H9 (cell line): ENCODE results near the gene NHLH1. TPM values are rescaled to one million over a fixed set of nuclear protein-coding genes. Genes with fewer than 3 reads are reported as not detected.

Source experiments
- DNase-seq: peaks from one replicate; pipeline ENCODE4 v3.0.0-alpha.2; 2017
- H2AFZ ChIP-seq: one replicate; pipeline ENCODE4 v1.6.1; 2013; ENCODE audit warnings: mild to moderate bottlenecking, low read length, control low read depth, moderate library complexity
- H2AK5ac ChIP-seq: 2 replicates; pipeline ENCODE4 v1.6.1; 2013; ENCODE audit warnings: low read length, control low read depth, mixed read lengths; ENCODE audit not compliant: insufficient read length
- H2BK120ac ChIP-seq: one replicate; pipeline ENCODE4 v1.6.1; 2013; ENCODE audit warnings: low read depth, mild to moderate bottlenecking, low read length, control low read depth, inconsistent platforms; ENCODE audit not compliant: poor library complexity, severe bottlenecking
- H2BK12ac ChIP-seq: 2 replicates; pipeline ENCODE4 v1.6.1; 2013; ENCODE audit warnings: low read length, control low read depth, mixed read lengths, low read depth; ENCODE audit not compliant: insufficient read length
- H2BK15ac ChIP-seq: 2 replicates; pipeline ENCODE4 v1.6.1; 2013; ENCODE audit warnings: low read depth, low read length, control low read depth
- H2BK20ac ChIP-seq: one replicate; pipeline ENCODE4 v1.6.1; 2013; ENCODE audit warnings: low read depth, mild to moderate bottlenecking, low read length, control low read depth, inconsistent platforms; ENCODE audit not compliant: poor library complexity, severe bottlenecking
- H2BK5ac ChIP-seq: 2 replicates; pipeline ENCODE4 v1.6.1; 2013; ENCODE audit warnings: low read length, control low read depth, mixed read lengths; ENCODE audit not compliant: insufficient read length
- H3K14ac ChIP-seq: 2 replicates; pipeline ENCODE4 v1.6.1; 2013; ENCODE audit warnings: low read length, control low read depth; ENCODE audit not compliant: insufficient read depth
- H3K18ac ChIP-seq: 2 replicates; pipeline ENCODE4 v1.6.1; 2013; ENCODE audit warnings: low read depth, mild to moderate bottlenecking, mixed read lengths, low read length, control low read depth; ENCODE audit not compliant: insufficient read length
- H3K23ac ChIP-seq: 2 replicates; pipeline ENCODE4 v1.6.1; 2013; ENCODE audit warnings: low read length, control low read depth, mixed read lengths, low read depth; ENCODE audit not compliant: insufficient read length
- H3K23me2 ChIP-seq: 2 replicates; pipeline ENCODE4 v1.6.1; 2013; ENCODE audit warnings: low read depth, mild to moderate bottlenecking, mixed read lengths, low read length, control low read depth; ENCODE audit not compliant: insufficient read length, poor library complexity, severe bottlenecking
- H3K27ac ChIP-seq: 2 replicates; pipeline ENCODE4 v1.5.1; 2013; ENCODE audit warnings: low read length, control low read depth, mixed read lengths, low read depth; ENCODE audit not compliant: insufficient read length
- H3K27me3 ChIP-seq: 2 replicates; pipeline ENCODE4 v1.6.1; 2013; ENCODE audit warnings: low read length, control low read depth, inconsistent platforms; ENCODE audit not compliant: insufficient read depth
- H3K4ac ChIP-seq: 2 replicates; pipeline ENCODE4 v1.6.1; 2013; ENCODE audit warnings: low read depth, mild to moderate bottlenecking, control low read depth, inconsistent platforms, low read length, moderate library complexity
- H3K4me1 ChIP-seq: 2 replicates; pipeline ENCODE4 v1.6.1; 2013; ENCODE audit warnings: low read length, control low read depth, inconsistent platforms; ENCODE audit not compliant: insufficient read depth
- H3K4me2 ChIP-seq: 2 replicates; pipeline ENCODE4 v1.6.1; 2013; ENCODE audit warnings: low read length, control low read depth, mixed read lengths; ENCODE audit not compliant: insufficient read length, insufficient read depth
- H3K56ac ChIP-seq: 2 replicates; pipeline ENCODE4 v1.6.1; 2013; ENCODE audit warnings: low read depth, mild to moderate bottlenecking, mixed read lengths, low read length, control low read depth; ENCODE audit not compliant: insufficient read length
- H3K79me1 ChIP-seq: 2 replicates; pipeline ENCODE4 v1.6.1; 2013; ENCODE audit warnings: low read depth, mild to moderate bottlenecking, moderate library complexity, low read length, control low read depth, inconsistent platforms; ENCODE audit not compliant: insufficient read depth, poor library complexity, severe bottlenecking
- H3K79me2 ChIP-seq: 2 replicates; pipeline ENCODE4 v1.6.1; 2013; ENCODE audit warnings: low read length, control low read depth, inconsistent platforms; ENCODE audit not compliant: insufficient read depth
- H3K9ac ChIP-seq: 2 replicates; pipeline ENCODE4 v1.6.1; 2013; ENCODE audit warnings: low read length, control low read depth, mixed read lengths; ENCODE audit not compliant: insufficient read length; ENCODE audit errors: extremely low read depth
- H3K9me3 ChIP-seq: one replicate; pipeline ENCODE4 v1.6.1; 2013; ENCODE audit warnings: low read depth, low read length, inconsistent platforms; ENCODE audit not compliant: control insufficient read depth
- H3T11ph ChIP-seq: one replicate; pipeline ENCODE4 v1.6.1; 2013; ENCODE audit warnings: mild to moderate bottlenecking, low read length, control low read depth, inconsistent platforms
- H4K20me1 ChIP-seq: one replicate; pipeline ENCODE4 v1.6.1; 2013; ENCODE audit not compliant: control insufficient read depth, insufficient read length, insufficient read depth
- H4K5ac ChIP-seq: 2 replicates; pipeline ENCODE4 v1.6.1; 2013; ENCODE audit warnings: low read depth, mild to moderate bottlenecking, mixed read lengths, low read length, control low read depth; ENCODE audit not compliant: insufficient read length
- H4K8ac ChIP-seq: replicated peaks from 2 replicates; pipeline ENCODE4 v1.6.1; 2013; ENCODE audit warnings: low read length, control low read depth, mixed read lengths, low read depth; ENCODE audit not compliant: insufficient read length
- H4K91ac ChIP-seq: 2 replicates; pipeline ENCODE4 v1.6.1; 2013; ENCODE audit warnings: low read depth, mild to moderate bottlenecking, moderate library complexity, mixed read lengths, low read length, control low read depth; ENCODE audit not compliant: insufficient read length
- H3K27ac Mint-ChIP-seq, 3 experiments: 2 replicates in 2 of 3; 3 replicates in 1 of 3; pipeline ENCODE4 v1.8.0; 2020 to 2021; ENCODE audit warnings: mixed read lengths in 3 of 3, mild to moderate bottlenecking in 1 of 3, moderate library complexity in 1 of 3
- H3K27me3 Mint-ChIP-seq: 2 replicates; pipeline ENCODE4 v1.8.0; 2021; ENCODE audit warnings: low read depth, mild to moderate bottlenecking, moderate library complexity, mixed read lengths
- H3K36me3 Mint-ChIP-seq, 3 experiments: 2 replicates in 2 of 3; 3 replicates in 1 of 3; pipeline ENCODE4 v1.8.0; 2020 to 2021; ENCODE audit warnings: low read depth in 3 of 3, mixed read lengths in 3 of 3; ENCODE audit not compliant: insufficient read depth in 1 of 3
- H3K4me1 Mint-ChIP-seq, 2 experiments: 2 replicates each; pipeline ENCODE4 v1.8.0; 2020; ENCODE audit warnings: mixed read lengths in 2 of 2
- H3K4me3 Mint-ChIP-seq, 2 experiments: 2 replicates in 1 of 2; 3 replicates in 1 of 2; pipeline ENCODE4 v1.8.0; 2020 to 2021; ENCODE audit warnings: mild to moderate bottlenecking in 2 of 2, mixed read lengths in 2 of 2, moderate library complexity in 1 of 2
- H3K9me3 Mint-ChIP-seq, 2 experiments: 2 replicates in 1 of 2; 3 replicates in 1 of 2; pipeline ENCODE4 v1.8.0; 2020; ENCODE audit warnings: mild to moderate bottlenecking in 2 of 2, mixed read lengths in 2 of 2, moderate library complexity in 1 of 2
- CTCF ChIP-seq: fragments of 200-600 bp; sonication (generic); conservative IDR thresholded peaks from 3 replicates; pipeline ENCODE4 v1.8.0; 2021; ENCODE audit warnings: antibody characterized with exemption, mild to moderate bottlenecking
- WGBS: extraction: QIAGEN DNeasy Blood & Tissue Kit; methylation state at CpG from one replicate; pipeline ENCODE4 v1.1.7; 2013; ENCODE audit warnings: missing lambda C conversion rate, low lambda C conversion rate, mixed read lengths; ENCODE audit not compliant: insufficient read length; ENCODE audit errors: extremely low coverage; 5-methylcytosine and 5-hydroxymethylcytosine counted together
- total RNA-seq: library from RNA; stranded (reverse); gene quantifications from 2 replicates; pipeline ENCODE4 v1.2.1, GENCODE V29; 2021

NHLH1 gene
- total RNA-seq, 1 experiment from 2014 or later: 1.5 TPM

- no peak overlapping the region for H3K23ac ChIP-seq
- no peak overlapping the region for H3K4ac ChIP-seq
- H4K91ac ChIP-seq: no peak overlapping the region
- H3K18ac ChIP-seq: no peak overlapping the region
- H2AFZ ChIP-seq: no peak overlapping the region
- Mint-ChIP-seq H3K27ac (no peak overlapping the region), H3K4me1 (no peaks in the 10 kb centered on the region), H3K36me3 (peaks cover 23 to 77% (median 70%) of the 10 kb centered on the region in 3 experiments; a peak in 6 of 7 replicates), H3K4me3 (no peak overlapping the region), H3K9me3 (no peaks in the 10 kb centered on the region), H3K27me3 (no peaks in the 10 kb centered on the region)
- H3K9ac ChIP-seq: no peak overlapping the region
- no peak overlapping the region for H4K5ac ChIP-seq
- H3K9me3 ChIP-seq: no peaks in the 10 kb centered on the region
- H3K79me2 ChIP-seq: no peaks in the 10 kb centered on the region
- no peaks in the 10 kb centered on the region for H3K79me1 ChIP-seq
- H3T11ph ChIP-seq: no peak overlapping the region
- H3K14ac ChIP-seq: no peak overlapping the region
- no peaks in the 10 kb centered on the region for H3K23me2 ChIP-seq
- H3K27ac ChIP-seq: no peak overlapping the region
- H2BK15ac ChIP-seq: no peak overlapping the region
- H3K56ac ChIP-seq: no peak overlapping the region
- no peak for TF ChIP-seq CTCF
- no peaks in the 10 kb centered on the region for H3K27me3 ChIP-seq
- no peak overlapping the region for H4K8ac ChIP-seq
- no peak overlapping the region for H2AK5ac ChIP-seq
- no CpG with 5 or more reads among the region's 5 CpGs for WGBS
- H3K4me1 ChIP-seq: no peaks in the 10 kb centered on the region
- no peaks in the 10 kb centered on the region for H4K20me1 ChIP-seq
- H2BK20ac ChIP-seq: no peak overlapping the region
- no peak overlapping the region for H2BK5ac ChIP-seq
- H2BK120ac ChIP-seq: no peak overlapping the region
- DNase-seq: no peak
- no peak overlapping the region for H2BK12ac ChIP-seq
- no peak overlapping the region for H3K4me2 ChIP-seq
These were observed 40.5 kb upstream of the NHLH1 start for GRCh38 chr1:160326418-160326817.
